WTC11 (cell line): Measurements from ENCODE around the gene ZSCAN16.
"Not testable (repeated sequence)": the region's sequence is repeated elsewhere in the genome, so short reads cannot be mapped to it uniquely, and the experiment has no call there.

Experiments
- TEAD4 ChIP-seq: sonication (generic); formaldehyde crosslinking; IDR thresholded peaks from 2 replicates; pipeline ENCODE4 v1.8.0; 2022; ENCODE audit warnings: mild to moderate bottlenecking, missing genetic modification reagents
- TF ChIP-seq, protein P1 (sequence below): fragments of 200-600 bp; IDR thresholded peaks from 2 replicates; pipeline ENCODE4 v1.8.0; 2022; ENCODE audit warnings: antibody characterized with exemption
- TF ChIP-seq, protein P2 (sequence below): sonication (generic); formaldehyde crosslinking; IDR thresholded peaks from 2 replicates; pipeline ENCODE4 v1.8.0; 2023; ENCODE audit warnings: missing genetic modification reagents

DNA sequence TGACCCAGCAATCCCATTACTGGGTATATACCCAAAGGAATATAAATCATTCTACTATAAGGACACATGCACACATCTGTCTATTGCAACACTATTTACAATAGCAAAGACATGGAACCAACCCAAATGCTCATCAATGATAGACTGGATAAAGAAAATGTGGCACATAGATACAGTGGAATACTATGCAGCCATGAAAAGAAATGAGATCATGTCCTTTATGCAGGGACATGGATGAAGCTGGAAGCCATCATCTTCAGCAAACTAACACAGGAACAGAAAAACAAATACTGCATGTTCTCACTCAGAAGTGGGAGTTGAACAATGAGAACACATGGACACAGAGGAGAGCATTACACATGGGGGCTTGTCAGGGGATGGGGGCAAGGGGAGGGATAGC lies 21.7 kb upstream of the ZSCAN16 start:
- TF ChIP-seq, protein P1, sequence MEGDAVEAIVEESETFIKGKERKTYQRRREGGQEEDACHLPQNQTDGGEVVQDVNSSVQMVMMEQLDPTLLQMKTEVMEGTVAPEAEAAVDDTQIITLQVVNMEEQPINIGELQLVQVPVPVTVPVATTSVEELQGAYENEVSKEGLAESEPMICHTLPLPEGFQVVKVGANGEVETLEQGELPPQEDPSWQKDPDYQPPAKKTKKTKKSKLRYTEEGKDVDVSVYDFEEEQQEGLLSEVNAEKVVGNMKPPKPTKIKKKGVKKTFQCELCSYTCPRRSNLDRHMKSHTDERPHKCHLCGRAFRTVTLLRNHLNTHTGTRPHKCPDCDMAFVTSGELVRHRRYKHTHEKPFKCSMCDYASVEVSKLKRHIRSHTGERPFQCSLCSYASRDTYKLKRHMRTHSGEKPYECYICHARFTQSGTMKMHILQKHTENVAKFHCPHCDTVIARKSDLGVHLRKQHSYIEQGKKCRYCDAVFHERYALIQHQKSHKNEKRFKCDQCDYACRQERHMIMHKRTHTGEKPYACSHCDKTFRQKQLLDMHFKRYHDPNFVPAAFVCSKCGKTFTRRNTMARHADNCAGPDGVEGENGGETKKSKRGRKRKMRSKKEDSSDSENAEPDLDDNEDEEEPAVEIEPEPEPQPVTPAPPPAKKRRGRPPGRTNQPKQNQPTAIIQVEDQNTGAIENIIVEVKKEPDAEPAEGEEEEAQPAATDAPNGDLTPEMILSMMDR: not testable (repeated sequence)
- TF ChIP-seq, protein P2, sequence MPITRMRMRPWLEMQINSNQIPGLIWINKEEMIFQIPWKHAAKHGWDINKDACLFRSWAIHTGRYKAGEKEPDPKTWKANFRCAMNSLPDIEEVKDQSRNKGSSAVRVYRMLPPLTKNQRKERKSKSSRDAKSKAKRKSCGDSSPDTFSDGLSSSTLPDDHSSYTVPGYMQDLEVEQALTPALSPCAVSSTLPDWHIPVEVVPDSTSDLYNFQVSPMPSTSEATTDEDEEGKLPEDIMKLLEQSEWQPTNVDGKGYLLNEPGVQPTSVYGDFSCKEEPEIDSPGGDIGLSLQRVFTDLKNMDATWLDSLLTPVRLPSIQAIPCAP (CRISPR knock-in tag): not testable (repeated sequence)
- TF ChIP-seq TEAD4 (CRISPR knock-in tag): not testable (repeated sequence)
